Gastroesophageal sphincter (tissue), 3 donors: ENCODE data around the gene CHMP6.

Experiments used
- POLR2A ChIP-seq, 2 donors: fragments of 450-650 bp; IDR thresholded peaks; one replicate each; pipeline ENCODE4 v1.6.1; 2017; ENCODE audit warnings: antibody characterized with exemption in 2 of 2, mild to moderate bottlenecking in 2 of 2, moderate library complexity in 1 of 2
- TF ChIP-seq, protein P1 (sequence below), 4 experiments: fragments of 200-600 bp in 2 of 4; fragments of 450-650 bp in 2 of 4; sonication (generic) in 1 of 4; IDR thresholded peaks; one replicate each; pipeline ENCODE4 v1.5.1; 2017 to 2019; ENCODE audit warnings: antibody characterized with exemption in 4 of 4, mild to moderate bottlenecking in 2 of 4, moderate library complexity in 2 of 4

DNA sequence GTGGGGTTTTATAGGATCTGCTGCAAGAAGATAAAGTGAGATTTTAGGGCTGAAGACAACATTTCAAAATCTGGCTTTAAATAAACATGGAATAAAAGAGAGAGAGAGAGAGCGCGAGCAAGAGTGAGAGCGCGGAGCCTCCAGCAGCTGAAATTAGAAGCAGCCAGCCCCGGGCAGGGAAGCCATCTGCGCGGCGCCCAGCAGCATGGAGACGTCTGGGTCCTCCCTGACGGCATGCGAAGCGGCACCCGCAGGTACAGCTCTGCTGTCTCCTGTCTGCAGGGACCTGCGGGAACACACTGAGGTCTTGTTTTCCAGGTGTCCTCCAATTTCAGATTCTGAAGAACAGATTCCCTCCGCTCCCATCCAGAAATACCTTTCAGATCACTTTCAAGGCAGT, 35.4 kb downstream of the CHMP6 start:
- TF ChIP-seq, protein P1, sequence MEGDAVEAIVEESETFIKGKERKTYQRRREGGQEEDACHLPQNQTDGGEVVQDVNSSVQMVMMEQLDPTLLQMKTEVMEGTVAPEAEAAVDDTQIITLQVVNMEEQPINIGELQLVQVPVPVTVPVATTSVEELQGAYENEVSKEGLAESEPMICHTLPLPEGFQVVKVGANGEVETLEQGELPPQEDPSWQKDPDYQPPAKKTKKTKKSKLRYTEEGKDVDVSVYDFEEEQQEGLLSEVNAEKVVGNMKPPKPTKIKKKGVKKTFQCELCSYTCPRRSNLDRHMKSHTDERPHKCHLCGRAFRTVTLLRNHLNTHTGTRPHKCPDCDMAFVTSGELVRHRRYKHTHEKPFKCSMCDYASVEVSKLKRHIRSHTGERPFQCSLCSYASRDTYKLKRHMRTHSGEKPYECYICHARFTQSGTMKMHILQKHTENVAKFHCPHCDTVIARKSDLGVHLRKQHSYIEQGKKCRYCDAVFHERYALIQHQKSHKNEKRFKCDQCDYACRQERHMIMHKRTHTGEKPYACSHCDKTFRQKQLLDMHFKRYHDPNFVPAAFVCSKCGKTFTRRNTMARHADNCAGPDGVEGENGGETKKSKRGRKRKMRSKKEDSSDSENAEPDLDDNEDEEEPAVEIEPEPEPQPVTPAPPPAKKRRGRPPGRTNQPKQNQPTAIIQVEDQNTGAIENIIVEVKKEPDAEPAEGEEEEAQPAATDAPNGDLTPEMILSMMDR (IDR thresholded peaks at IDR 0.05): no peak
- TF ChIP-seq POLR2A (IDR thresholded peaks at IDR 0.05): no peak
